ENCODE results near the gene HOXD11. TPM values are rescaled to one million over a fixed set of nuclear protein-coding genes. Genes with fewer than 3 reads are reported as not detected.

HOXD11 gene
- total and polyA plus RNA-seq, 2 experiments from 2014 or later = not detected

GRCh38 chr2:176099728-176100546, 7.1 kb upstream of the HOXD11 start, which contains the start of gene HOXD12:
HOXD12 (plus strand) TSS chr2:176099795; CDS start chr2:176099802, 7 bp downstream.
- Mint-ChIP-seq H3K36me3 (ENCODE audit: low read depth) (no peaks in the 10 kb centered on the region), H3K4me3 (peak within 1 kb of the TSS; percentile 68), H3K4me1 (peaks cover 46% of the 10 kb centered on the region), H3K9me3 (peaks cover under 1% of the 10 kb centered on the region; the same call in 1 of the 3 replicates), H3K27me3 (ENCODE audit: insufficient read depth, low read depth, poor library complexity) (peaks cover 99% of the 10 kb centered on the region), H3K27ac (no peak within 1 kb of the TSS)
- peaks cover 62% of the 10 kb centered on the region for H3K4me1 ChIP-seq (ENCODE audit: insufficient read depth)
- H4K20me1 ChIP-seq (replicated peaks; ENCODE audit: insufficient read depth) = peaks cover 43% of the 10 kb centered on the region
- H3K79me2 ChIP-seq (replicated peaks; ENCODE audit: insufficient read depth) = no peaks in the 10 kb centered on the region
- peaks cover 94% of the 10 kb centered on the region for H3K27me3 ChIP-seq (ENCODE audit: insufficient read depth)
- H3F3A ChIP-seq (replicated peaks; ENCODE audit: low read depth) = peaks cover 26% of the 10 kb centered on the region
- no peak within 1 kb of the TSS for H3K27ac ChIP-seq (ENCODE audit: low read depth)
- peak within 1 kb of the TSS; percentile 46 for H3K4me3 ChIP-seq
- H3K4me2 ChIP-seq = peak within 1 kb of the TSS; percentile 94
- H3K9me2 ChIP-seq (ENCODE audit: insufficient read depth) = no peaks in the 10 kb centered on the region
- TF ChIP-seq EZH2phosphoT487 (IDR thresholded peaks at IDR 0.05; ENCODE audit: unreplicated experiment) (peak; percentile 11), POLR2AphosphoS5 (IDR thresholded peaks at IDR 0.05; ENCODE audit: low read depth) (no peak), EZH2 (IDR thresholded peaks at IDR 0.05; ENCODE audit: low read depth, unreplicated experiment) (peak; percentile 36)
- ATAC-seq (peak; percentile 1), DNase-seq (ENCODE audit: low spot score) (no peak)
- H3K36me3 ChIP-seq (ENCODE audit: insufficient read depth) = no peaks in the 10 kb centered on the region; the same call in 1 of the 2 replicates
- H2AFZ ChIP-seq = peak within 1 kb of the TSS; percentile 59

DNA sequence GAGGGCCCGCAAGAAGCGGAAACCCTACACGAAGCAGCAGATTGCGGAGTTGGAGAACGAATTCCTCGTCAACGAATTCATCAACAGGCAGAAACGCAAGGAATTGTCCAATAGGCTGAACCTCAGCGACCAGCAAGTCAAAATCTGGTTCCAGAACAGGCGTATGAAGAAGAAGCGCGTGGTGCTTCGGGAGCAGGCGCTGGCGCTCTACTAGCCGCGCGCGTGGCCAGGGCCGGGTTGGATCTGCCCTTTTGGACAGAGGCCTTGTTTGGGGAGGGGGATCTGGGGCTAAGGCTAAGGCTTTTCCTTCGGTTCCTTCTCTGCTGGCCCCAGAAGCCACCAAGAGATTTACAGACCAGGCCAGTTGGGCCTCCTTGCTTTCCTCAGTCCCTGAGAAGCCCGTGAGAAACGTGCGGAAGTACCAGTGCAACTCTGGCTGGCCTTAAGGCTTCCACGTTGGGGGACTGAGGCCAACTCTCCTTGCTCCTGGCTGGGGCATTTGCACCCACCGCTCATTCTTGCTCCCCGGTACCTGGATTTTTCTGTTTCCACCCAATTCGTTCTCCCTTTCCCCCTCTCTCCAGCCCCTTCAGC, 6.4 kb upstream of the HOXD11 start:
- Mint-ChIP-seq H3K4me1 (peaks cover 48% of the 10 kb centered on the region), H3K27me3 (ENCODE audit: insufficient read depth, low read depth, poor library complexity) (peaks cover 99% of the 10 kb centered on the region), H3K27ac (no peak overlapping the region), H3K36me3 (ENCODE audit: low read depth) (no peaks in the 10 kb centered on the region), H3K4me3 (peak overlapping the region; percentile 43; the same call in 2 of the 3 replicates), H3K9me3 (peaks cover 3% of the 10 kb centered on the region; the same call in 1 of the 3 replicates)
- peak overlapping the region; percentile 46; the same call in 1 of the 2 replicates for H3K4me3 ChIP-seq
- H2AFZ ChIP-seq = peak overlapping the region; percentile 59; the same call in 1 of the 2 replicates
- no peak for ATAC-seq
- no peaks in the 10 kb centered on the region for H3K9me2 ChIP-seq (ENCODE audit: insufficient read depth)
- peaks cover 30% of the 10 kb centered on the region for H3F3A ChIP-seq (replicated peaks; ENCODE audit: low read depth)
- H3K79me2 ChIP-seq (replicated peaks; ENCODE audit: insufficient read depth) = no peaks in the 10 kb centered on the region
- no peak for TF ChIP-seq STAT1 (IDR thresholded peaks at IDR 0.05; ENCODE audit: unreplicated experiment)
- TF ChIP-seq CREB1 (CRISPR knock-in tag; IDR thresholded peaks at IDR 0.05; ENCODE audit: low read depth) = no peak
- TF ChIP-seq EZH2 (IDR thresholded peaks at IDR 0.05; ENCODE audit: low read depth, unreplicated experiment) = peak; percentile 98
- TF ChIP-seq EZH2phosphoT487 (IDR thresholded peaks at IDR 0.05; ENCODE audit: unreplicated experiment) = peak; percentile 87
- TF ChIP-seq, protein P1, sequence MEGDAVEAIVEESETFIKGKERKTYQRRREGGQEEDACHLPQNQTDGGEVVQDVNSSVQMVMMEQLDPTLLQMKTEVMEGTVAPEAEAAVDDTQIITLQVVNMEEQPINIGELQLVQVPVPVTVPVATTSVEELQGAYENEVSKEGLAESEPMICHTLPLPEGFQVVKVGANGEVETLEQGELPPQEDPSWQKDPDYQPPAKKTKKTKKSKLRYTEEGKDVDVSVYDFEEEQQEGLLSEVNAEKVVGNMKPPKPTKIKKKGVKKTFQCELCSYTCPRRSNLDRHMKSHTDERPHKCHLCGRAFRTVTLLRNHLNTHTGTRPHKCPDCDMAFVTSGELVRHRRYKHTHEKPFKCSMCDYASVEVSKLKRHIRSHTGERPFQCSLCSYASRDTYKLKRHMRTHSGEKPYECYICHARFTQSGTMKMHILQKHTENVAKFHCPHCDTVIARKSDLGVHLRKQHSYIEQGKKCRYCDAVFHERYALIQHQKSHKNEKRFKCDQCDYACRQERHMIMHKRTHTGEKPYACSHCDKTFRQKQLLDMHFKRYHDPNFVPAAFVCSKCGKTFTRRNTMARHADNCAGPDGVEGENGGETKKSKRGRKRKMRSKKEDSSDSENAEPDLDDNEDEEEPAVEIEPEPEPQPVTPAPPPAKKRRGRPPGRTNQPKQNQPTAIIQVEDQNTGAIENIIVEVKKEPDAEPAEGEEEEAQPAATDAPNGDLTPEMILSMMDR (conservative IDR thresholded peaks at IDR 0.05; ENCODE audit: low read depth in 2 of 2) = no peak
- TF ChIP-seq ZNF331 (CRISPR knock-in tag; IDR thresholded peaks at IDR 0.05; ENCODE audit: low read depth) = no peak
- H4K20me1 ChIP-seq (replicated peaks; ENCODE audit: insufficient read depth) = peaks cover 40% of the 10 kb centered on the region
- peak overlapping the region; percentile 94 for H3K4me2 ChIP-seq
- peak; percentile 53 for DNase-seq (ENCODE audit: low spot score)
- peaks cover 94% of the 10 kb centered on the region for H3K27me3 ChIP-seq (ENCODE audit: insufficient read depth)
- H3K36me3 ChIP-seq (ENCODE audit: insufficient read depth) = no peaks in the 10 kb centered on the region; the same call in 1 of the 2 replicates
- H3K4me1 ChIP-seq (ENCODE audit: insufficient read depth) = peaks cover 64% of the 10 kb centered on the region
- no peak overlapping the region for H3K27ac ChIP-seq (ENCODE audit: low read depth)
